Left lung (tissue), 10 donors: ENCODE data around the gene ESRP2. TPM values are rescaled to one million over a fixed set of nuclear protein-coding genes. Genes with fewer than 3 reads are reported as not detected.

Source experiments
- ATAC-seq: fragments of 200-7000 bp; cut with Tn5 transposase; one replicate; pipeline ENCODE4 v1.9.1; 2020; ENCODE audit warnings: moderate library complexity
- DNase-seq, 4 donors: peaks; one replicate each; pipeline ENCODE4 v3.0.0-alpha.2; 2013 to 2020
- H3K27ac ChIP-seq, 2 donors: fragments of 200-600 bp; sonication (generic) in 1 of 2; one replicate each; pipeline versions ENCODE4 v1.5.0 to v1.8.0; 2020 to 2021
- H3K27me3 ChIP-seq, 2 donors: fragments of 200-600 bp; sonication (generic) in 1 of 2; one replicate each; pipeline versions ENCODE4 v1.5.0 to v1.8.0; 2020 to 2021
- H3K36me3 ChIP-seq, 2 donors: fragments of 200-600 bp; sonication (generic) in 1 of 2; one replicate each; pipeline versions ENCODE4 v1.5.0 to v1.8.0; 2020 to 2021
- H3K4me1 ChIP-seq, 2 donors: fragments of 200-600 bp; one replicate each; pipeline ENCODE4 v1.8.0; 2021
- H3K4me3 ChIP-seq, 2 donors: fragments of 200-600 bp; sonication (generic) in 1 of 2; one replicate each; pipeline versions ENCODE4 v1.5.0 to v1.8.0; 2020 to 2021; ENCODE audit warnings: mild to moderate bottlenecking in 1 of 2
- H3K9me3 ChIP-seq, 2 donors: fragments of 200-600 bp; sonication (generic) in 1 of 2; one replicate each; pipeline versions ENCODE4 v1.5.0 to v1.8.0; 2020 to 2021
- intact Hi-C, 2 donors: fragments of 100-400 bp; cut with DNase I; formaldehyde crosslinking; loops; one replicate each; pipeline versions ENCODE4 v1.11.2 to v1.14.2; 2022
- polyA plus RNA-seq, 6 donors: library from polyadenylated mRNA; unstranded; fragments of 120-200 nt; gene quantifications; one replicate each; pipeline ENCODE4 v1.2.1, GENCODE V29; 2013; ENCODE audit not compliant: insufficient read length in 6 of 6
- total RNA-seq, 2 donors: library from RNA; stranded (reverse); fragmentation: NEBNext Ultra II Directional; extraction: Animal tissue kit (Norgen Biotek cat#: 25700); gene quantifications; one replicate each; pipeline ENCODE4 v1.2.1, GENCODE V29; 2021
- TF ChIP-seq, protein P1 (sequence below), 2 donors: fragments of 200-600 bp; sonication (generic) in 1 of 2; IDR thresholded peaks; one replicate each; pipeline versions ENCODE4 v1.5.0 to v1.8.0; 2021; ENCODE audit warnings: antibody characterized with exemption in 2 of 2
- donor health status: DM: no; HTN: yes; CAD: no.
- donor health status: DM: no; HTN: no; CAD: no.

Gene ESRP2
- total and polyA plus RNA-seq, 8 donors = 45.7 to 62.6 (median 54.2) TPM

DNA sequence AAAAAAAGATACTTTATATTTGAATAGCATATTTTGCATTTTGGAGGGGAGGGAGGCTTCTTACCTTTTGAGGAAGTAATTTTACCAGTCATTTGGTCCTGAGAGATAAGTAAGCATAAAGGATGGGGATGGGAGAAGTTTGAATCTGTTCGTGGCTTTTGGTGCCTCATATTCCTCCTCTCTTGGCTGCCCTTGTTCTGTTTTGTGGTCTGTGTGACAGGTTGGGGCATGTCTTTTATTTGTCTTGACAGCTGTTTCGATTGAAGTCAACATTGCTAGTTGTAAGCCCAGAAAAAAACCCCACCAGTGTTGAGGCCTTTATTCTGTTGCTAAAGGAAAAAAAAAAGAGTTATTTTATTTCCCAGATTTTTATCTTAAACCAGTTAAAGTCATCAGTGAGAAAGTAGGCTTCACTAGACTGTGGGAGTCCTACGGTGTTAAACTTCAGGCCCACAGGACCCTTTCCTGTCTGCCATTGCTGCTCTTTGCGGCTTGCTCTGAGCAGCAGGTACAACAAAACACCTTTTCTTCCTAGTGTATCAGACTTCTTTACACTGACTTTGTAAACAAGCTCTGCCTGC is 39.8 kb upstream of the ESRP2 start:
- no peak for DNase-seq
- intact Hi-C loops = no loop called here
- TF ChIP-seq, protein P1, sequence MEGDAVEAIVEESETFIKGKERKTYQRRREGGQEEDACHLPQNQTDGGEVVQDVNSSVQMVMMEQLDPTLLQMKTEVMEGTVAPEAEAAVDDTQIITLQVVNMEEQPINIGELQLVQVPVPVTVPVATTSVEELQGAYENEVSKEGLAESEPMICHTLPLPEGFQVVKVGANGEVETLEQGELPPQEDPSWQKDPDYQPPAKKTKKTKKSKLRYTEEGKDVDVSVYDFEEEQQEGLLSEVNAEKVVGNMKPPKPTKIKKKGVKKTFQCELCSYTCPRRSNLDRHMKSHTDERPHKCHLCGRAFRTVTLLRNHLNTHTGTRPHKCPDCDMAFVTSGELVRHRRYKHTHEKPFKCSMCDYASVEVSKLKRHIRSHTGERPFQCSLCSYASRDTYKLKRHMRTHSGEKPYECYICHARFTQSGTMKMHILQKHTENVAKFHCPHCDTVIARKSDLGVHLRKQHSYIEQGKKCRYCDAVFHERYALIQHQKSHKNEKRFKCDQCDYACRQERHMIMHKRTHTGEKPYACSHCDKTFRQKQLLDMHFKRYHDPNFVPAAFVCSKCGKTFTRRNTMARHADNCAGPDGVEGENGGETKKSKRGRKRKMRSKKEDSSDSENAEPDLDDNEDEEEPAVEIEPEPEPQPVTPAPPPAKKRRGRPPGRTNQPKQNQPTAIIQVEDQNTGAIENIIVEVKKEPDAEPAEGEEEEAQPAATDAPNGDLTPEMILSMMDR (IDR thresholded peaks at IDR 0.05) = no peak

DNA sequence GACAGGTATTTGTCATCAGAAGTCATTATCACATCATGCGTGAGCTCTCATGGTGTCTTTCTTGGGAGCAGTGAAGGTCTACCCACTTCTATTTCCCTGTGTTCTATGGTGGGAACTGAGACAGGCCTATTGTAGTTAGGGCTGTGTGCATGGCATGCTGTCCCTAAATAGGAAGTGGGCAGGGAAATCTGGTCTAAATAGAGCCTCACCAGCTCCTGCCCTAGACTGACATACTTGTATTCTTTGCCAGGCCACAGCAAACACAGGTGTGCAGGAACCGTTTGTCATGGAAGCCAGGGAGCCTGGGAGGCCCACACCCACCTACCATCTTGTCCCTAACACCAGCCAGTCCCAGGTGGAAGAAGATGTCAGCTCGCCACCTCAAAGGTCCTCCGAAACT is 38.5 kb upstream of the ESRP2 start:
- no peak overlapping the region for H3K4me3 ChIP-seq
- H3K9me3 ChIP-seq = no peaks in the 10 kb centered on the region
- TF ChIP-seq, protein P1 (IDR thresholded peaks at IDR 0.05) = no peak
- peaks cover 8 to 27% of the 10 kb centered on the region in 2 donors for H3K4me1 ChIP-seq
- ATAC-seq = no peak
- no peak overlapping the region for H3K27ac ChIP-seq
- peaks cover 0 to 33% of the 10 kb centered on the region in 2 donors for H3K36me3 ChIP-seq
- no peak for DNase-seq
- intact Hi-C loops = no loop called here
- H3K27me3 ChIP-seq = no peaks in the 10 kb centered on the region

More for the DNA sequence above, 39.8 kb upstream of the ESRP2 start:
- Histone ChIP-seq H3K4me3 (no peak overlapping the region), H3K27ac (peak overlapping the region; percentile 57 to 70), H3K4me1 (peaks cover 8 to 27% of the 10 kb centered on the region in 2 donors), H3K27me3 (no peaks in the 10 kb centered on the region), H3K9me3 (no peaks in the 10 kb centered on the region), H3K36me3 (peaks cover 0 to 35% of the 10 kb centered on the region in 2 donors)
- ATAC-seq = peak; percentile 36

DNA sequence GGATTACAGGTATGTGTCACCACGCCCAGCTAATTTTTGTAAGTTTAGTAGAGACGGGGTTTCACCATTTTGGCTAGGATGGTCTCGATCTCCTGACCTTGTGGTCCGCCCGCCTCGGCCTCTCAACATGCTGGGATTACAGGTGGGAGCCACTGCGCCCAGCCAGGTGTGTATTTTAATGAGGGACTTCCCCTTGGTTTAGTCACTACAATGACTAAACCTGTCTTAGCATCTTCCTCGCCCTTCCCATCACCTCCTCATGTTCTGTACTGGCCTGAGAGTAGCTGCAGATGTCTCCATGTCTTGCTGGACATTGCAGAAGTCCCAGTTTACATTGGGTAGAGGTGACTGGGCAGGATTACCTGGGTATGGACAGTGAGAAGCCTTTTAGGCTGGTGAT is 38.0 kb upstream of the ESRP2 start:
- Histone ChIP-seq H3K4me3 (no peak overlapping the region), H3K27ac (no peak overlapping the region)

DNA sequence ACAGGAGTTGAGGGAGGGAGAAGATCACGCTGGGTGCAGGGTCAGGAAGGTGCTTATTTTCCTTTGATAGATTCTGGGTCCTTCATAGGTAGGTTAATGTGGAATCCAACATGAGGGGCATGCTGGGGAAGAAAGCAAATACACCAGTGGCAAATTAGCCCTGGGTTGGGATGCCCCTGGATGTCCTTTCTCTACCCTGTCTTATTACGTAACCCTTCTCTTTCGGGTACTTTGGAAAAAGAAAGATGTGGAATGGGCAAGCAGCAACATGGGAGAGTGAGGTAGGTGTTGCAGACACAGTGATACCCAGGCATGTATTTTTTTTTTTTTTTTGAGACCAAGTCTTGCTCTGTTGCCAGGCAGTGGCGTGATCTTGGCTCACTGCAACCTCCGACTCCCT is 37.5 kb upstream of the ESRP2 start:
- Histone ChIP-seq H3K9me3 (no peaks in the 10 kb centered on the region), H3K36me3 (peaks cover 0 to 33% of the 10 kb centered on the region in 2 donors), H3K4me1 (peaks cover 8 to 27% of the 10 kb centered on the region in 2 donors), H3K4me3 (no peak overlapping the region), H3K27ac (no peak overlapping the region), H3K27me3 (no peaks in the 10 kb centered on the region)
- no peak for ATAC-seq
- no peak for DNase-seq
- TF ChIP-seq, protein P1 (IDR thresholded peaks at IDR 0.05) = no peak
- intact Hi-C loops = no loop called here

More for the DNA sequence above, 38.0 kb upstream of the ESRP2 start:
- intact Hi-C loops = no loop called here
- no peak for DNase-seq
- Histone ChIP-seq H3K27me3 (no peaks in the 10 kb centered on the region), H3K9me3 (no peaks in the 10 kb centered on the region), H3K4me1 (peaks cover 8 to 27% of the 10 kb centered on the region in 2 donors), H3K36me3 (peaks cover 0 to 33% of the 10 kb centered on the region in 2 donors)
- TF ChIP-seq, protein P1 (IDR thresholded peaks at IDR 0.05) = no peak
- ATAC-seq = no peak

DNA sequence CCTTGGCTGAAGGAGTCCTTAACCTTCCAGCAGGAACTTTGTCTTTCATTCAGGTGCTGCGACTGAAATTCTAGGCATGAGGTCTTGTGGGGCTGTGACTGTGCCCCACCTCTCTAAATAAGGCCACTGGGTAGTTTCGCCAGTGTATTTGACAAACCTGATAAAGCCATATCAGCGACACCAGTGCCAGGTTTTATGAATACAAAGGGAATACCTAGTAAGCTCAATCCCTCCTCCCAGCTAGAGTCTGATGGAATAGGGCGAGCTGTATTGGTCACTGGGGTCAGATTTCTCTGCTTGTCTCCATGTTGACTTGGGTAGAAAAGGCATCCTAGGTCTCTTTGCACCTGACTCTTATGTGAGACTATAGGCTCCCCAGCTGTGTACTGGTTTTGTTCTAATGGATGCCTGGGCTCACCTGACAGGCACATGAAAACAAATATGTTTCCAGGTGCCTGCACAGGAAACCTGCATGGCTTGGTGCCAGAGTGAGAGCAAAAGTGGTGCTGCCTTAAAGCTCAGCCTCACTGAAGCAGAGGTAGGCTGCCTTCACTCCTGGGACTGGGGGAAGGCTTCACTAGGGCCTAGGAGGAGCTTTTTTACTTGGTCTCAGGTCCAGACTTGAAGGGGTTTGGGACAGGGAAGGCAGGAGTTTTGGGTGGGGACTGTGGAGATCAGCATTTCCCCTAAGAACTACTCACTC is 36.7 kb upstream of the ESRP2 start:
- Histone ChIP-seq H3K27ac (peak overlapping the region in 1 of 2 donors; percentile 20), H3K9me3 (no peaks in the 10 kb centered on the region), H3K4me3 (no peak overlapping the region), H3K4me1 (peaks cover 10 to 27% of the 10 kb centered on the region in 2 donors), H3K27me3 (no peaks in the 10 kb centered on the region), H3K36me3 (peaks cover 0 to 29% of the 10 kb centered on the region in 2 donors)
- intact Hi-C loops = no loop called here
- DNase-seq = peak in 1 of 4 donors; percentile 26
- TF ChIP-seq, protein P1 (IDR thresholded peaks at IDR 0.05) = no peak
- peak; percentile 8 for ATAC-seq
